GM10266 (cell line): ENCODE results near the gene TYROBP.

Source experiments
- DNase-seq: peaks from one replicate; pipeline ENCODE4 v3.0.0; 2012; ENCODE audit errors: extremely low spot score
- TF ChIP-seq, protein P1 (sequence below): IDR thresholded peaks from 2 replicates; pipeline ENCODE4 v1.5.1; 2012; ENCODE audit warnings: mild to moderate bottlenecking, low read depth; ENCODE audit not compliant: control insufficient read depth, insufficient read depth; ENCODE audit errors: missing control alignments

TYROBP gene

GRCh38 chr19:35879770-35880317 lies 28.3 kb downstream of the TYROBP start:
- TF ChIP-seq, protein P1, sequence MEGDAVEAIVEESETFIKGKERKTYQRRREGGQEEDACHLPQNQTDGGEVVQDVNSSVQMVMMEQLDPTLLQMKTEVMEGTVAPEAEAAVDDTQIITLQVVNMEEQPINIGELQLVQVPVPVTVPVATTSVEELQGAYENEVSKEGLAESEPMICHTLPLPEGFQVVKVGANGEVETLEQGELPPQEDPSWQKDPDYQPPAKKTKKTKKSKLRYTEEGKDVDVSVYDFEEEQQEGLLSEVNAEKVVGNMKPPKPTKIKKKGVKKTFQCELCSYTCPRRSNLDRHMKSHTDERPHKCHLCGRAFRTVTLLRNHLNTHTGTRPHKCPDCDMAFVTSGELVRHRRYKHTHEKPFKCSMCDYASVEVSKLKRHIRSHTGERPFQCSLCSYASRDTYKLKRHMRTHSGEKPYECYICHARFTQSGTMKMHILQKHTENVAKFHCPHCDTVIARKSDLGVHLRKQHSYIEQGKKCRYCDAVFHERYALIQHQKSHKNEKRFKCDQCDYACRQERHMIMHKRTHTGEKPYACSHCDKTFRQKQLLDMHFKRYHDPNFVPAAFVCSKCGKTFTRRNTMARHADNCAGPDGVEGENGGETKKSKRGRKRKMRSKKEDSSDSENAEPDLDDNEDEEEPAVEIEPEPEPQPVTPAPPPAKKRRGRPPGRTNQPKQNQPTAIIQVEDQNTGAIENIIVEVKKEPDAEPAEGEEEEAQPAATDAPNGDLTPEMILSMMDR = no peak
- peak; percentile 86 for DNase-seq

DNA sequence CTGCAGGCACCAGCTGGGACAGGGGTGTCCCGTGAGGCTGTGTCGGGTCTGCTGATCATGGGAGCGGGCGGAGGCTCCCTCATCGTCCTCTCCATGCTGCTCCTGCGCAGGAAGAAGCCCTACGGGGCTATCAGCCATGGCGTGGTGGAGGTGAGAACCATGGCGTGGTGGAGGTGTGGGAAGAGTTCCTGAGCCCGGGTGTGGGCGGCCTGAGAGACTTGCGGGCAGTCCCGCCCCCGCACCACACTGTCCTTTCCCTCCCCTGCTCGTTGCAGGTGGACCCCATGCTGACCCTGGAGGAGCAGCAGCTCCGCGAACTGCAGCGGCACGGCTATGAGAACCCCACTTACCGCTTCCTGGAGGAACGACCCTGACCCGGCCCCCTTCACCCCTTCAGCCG lies 29.0 kb downstream of the TYROBP start:
- TF ChIP-seq, protein P1 = no peak
- no peak for DNase-seq

GRCh38 chr19:35874392-35874930 lies 33.6 kb downstream of the TYROBP start:
- TF ChIP-seq, protein P1 = no peak
- DNase-seq = no peak

DNA sequence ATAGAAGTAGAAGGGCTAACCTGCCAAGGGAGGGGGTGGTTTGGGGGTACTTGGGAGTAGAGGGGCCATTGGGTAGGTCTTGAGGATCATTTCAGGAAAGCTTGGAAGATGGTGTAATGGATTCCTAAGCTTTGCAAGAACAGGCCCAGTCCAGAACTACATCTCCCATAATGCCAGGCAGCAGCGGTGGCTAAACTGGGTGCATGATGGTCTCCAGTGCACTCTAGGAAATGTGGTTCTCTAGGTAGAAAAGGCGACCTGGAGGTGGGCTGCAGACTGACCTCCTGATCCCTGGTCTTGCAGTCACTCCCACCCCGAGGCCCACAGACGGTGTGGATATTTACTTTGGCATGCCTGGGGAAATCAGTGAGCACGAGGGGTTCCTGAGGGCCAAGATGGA lies 35.9 kb downstream of the TYROBP start:
- DNase-seq = no peak
- TF ChIP-seq, protein P1 = no peak

DNA sequence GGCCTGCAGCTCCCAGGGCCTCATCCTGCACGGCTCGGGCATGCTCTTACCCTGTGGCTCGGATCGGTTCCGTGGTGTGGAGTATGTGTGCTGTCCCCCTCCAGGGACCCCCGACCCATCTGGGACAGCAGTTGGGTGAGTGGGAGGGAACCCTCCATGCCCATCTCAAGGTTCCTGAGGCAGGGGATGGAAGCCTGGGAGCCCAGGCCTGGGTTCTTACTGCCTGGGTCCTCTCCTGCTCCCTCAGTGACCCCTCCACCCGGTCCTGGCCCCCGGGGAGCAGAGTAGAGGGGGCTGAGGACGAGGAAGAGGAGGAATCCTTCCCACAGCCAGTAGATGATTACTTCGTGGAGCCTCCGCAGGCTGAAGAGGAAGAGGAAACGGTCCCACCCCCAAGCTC lies 36.5 kb downstream of the TYROBP start:
- TF ChIP-seq, protein P1 = no peak
- no peak for DNase-seq

GRCh38 chr19:35870798-35871197 lies 37.3 kb downstream of the TYROBP start:
- DNase-seq = no peak
- TF ChIP-seq, protein P1 = no peak

- DNase-seq = peak; percentile 81
Measured at GRCh38 chr19:35870124-35870736, 37.9 kb downstream of the TYROBP start.
